Activated CD4-positive, alpha-beta T cell treated with anti-CD3 and anti-CD28 coated beads for 4 hours (primary cell): ENCODE measurements around the gene SLC9A5.

Experiments used
- DNase-seq, 2 donors: peaks; one replicate each; pipeline ENCODE4 v3.0.0-alpha.2; 2020

SLC9A5 gene

DNA sequence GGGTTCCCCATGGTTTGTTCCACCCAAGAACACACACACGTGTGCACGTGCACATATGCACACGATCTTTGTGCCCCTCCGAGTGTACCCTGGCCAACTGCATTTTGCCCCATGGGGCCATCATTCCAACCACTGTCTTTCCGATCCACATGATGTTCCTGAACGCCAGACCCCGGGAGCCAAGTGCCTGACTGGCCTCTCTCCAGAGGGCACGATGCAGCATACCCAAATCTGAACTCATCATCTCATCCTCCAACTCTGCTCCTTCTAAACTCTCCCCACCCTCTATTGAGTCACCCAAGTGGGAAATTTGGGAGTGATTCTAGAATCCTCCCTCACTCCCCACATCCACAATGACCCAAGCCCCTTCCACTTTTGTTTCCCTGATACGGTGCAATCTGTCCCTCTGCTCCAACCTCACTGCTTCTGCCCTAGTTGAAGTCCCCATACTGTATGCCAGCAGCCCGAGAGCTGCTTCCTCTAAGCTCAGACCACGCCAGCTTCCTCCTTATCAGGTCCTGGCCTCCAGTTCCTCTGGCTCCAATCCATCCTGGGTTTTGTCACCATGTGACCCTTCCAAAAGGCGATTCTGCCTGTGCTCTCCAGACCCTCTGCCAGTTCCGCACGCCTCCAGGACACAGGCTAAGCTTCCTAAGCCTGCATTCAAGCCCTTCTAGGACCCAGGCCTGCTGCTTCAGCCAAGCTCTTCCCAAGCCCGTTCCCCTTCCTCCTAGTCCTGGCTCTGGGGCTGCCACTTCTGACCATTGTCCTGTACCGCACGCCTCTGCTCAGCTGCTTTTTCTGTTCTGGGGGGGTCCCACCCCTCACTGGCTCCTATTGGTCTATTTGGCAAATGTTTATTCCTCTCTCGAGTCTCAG is 31.9 kb upstream of the SLC9A5 start:
- DNase-seq = no peak

DNA sequence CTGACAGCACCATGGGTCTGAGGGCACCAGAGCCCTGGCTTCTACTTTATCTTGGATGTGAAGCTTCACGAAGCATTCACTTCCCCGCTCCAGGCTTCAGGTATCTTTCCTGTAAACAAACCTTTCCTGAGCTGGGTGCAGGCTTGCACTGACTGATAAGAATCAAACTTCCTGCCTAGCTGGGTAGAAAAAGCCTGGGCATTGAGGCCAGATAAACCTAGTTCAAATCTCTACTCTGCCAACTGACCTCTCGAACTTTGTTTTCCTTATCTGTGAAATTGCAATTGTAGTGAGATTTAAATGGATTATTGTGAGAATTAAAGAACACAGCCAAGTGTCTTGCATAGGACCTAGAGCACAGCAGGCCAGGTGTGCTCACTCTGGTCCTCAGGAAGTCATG is 24.8 kb upstream of the SLC9A5 start:
- DNase-seq = no peak

DNA sequence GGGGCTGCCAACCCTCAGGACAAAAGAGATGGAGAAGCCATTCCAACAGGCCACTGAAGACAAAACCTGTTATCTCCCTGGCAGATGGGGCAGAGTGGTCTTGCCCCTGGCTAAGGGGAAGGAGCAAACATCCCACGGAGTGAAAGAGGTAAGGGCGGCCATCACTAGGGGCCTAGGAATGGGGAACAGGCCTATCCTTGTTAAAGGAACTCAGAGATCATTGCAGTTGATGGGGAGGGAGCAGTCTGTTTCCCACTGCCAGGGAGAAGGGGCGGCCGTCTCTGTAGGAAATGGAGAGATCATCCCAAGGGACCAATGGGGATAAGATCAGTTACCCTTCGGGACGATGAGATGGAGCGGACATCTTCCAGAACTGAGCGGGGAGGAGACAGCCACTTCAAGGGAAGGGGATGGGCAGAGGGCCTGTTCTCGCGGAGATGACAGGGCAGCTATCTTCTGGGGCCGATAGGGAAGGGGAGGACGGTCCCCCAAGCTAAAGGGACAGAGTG is 22.4 kb upstream of the SLC9A5 start:
- DNase-seq = no peak

DNA sequence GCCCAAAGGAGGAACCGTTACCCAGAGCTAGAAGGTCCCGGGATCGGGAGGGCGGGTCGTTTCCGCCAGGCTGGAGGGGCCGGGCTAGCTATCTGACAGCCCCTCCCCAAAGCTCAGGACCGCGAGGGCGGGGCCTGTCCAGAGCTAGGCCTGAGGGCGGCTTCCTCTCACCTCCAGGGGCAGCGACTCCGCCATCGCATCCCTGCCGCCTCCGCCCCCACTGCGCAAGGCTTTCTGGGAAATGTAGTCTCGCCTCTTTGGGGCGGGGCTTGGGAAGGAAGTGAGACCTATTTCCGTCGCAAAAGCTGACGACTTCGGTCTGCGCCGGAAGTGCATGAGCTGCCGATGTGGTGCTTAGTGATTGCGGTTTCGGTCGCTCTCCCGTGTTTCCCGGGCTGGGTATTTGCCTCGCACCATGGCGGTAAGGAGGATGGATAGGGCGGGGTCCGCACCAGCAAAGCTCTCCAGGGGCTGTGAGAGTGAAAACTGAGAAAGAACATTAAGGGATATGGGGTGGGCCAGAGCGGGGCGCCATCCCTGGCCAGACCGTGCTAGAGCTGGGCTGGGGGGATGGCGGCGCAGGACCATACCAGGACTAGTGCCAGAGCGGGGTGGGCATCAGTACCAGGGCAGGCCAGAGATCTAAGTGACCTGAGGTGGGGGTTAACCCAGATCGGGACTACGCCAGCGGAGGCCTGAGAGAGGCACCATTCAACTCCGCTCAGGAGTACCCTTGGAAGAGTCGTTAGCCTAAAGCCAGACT is 21.8 kb upstream of the SLC9A5 start, which contains the start of gene TMEM208:
TSS of gene TMEM208 (plus strand) at position 327 of the 763 bp plus-strand sequence. CDS start at position 416, 89 bp downstream.
- DNase-seq = peak; percentile 96 to 99

DNA sequence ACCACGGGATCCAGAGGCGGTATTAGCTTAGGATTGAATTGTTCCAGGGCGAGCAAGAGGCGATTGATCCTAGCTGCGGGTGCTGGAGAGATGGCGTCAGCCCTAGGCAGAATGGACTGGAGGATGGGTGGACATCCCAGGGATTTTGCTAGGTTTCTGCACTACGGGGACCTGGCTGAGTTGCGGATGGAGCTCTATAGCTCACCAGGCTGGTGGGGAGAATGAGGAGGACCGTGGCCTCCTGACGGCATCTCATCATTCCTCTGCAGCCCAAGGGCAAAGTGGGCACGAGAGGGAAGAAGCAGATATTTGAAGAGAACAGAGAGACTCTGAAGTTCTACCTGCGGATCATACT is 21.2 kb upstream of the SLC9A5 start:
- DNase-seq = no peak

DNA sequence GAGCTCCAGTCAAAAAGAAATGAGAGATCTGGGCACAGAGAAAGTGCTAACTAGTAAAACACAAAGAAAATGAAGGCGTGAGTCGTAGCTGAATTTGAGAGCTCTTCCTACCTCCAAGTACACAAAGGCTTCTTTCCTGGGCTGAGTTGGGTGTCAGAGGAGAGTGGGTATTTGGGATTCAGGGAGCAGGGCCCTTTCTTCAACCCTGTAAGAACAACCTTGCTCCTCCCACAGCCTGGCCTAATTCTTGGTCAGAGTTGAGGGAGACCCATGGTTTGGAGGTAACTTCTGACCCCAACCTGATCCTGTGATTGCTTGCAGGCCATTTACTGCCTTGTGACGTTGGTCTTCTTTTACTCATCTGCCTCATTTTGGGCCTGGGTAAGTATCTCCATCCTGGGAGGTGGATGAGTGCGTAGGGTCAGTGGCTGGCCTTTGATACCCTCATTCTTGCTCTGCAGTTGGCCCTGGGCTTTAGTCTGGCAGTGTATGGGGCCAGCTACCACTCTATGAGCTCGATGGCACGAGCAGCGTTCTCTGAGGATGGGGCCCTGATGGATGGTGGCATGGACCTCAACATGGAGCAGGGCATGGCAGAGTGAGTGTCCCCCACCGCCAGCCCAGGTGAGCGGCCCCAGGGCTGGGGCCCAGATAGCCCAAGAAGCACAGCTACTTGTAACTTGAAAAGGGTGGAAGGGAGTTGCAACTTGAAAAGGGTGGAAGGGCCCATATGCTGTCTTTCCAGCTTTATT is 20.6 kb upstream of the SLC9A5 start:
- DNase-seq = no peak

DNA sequence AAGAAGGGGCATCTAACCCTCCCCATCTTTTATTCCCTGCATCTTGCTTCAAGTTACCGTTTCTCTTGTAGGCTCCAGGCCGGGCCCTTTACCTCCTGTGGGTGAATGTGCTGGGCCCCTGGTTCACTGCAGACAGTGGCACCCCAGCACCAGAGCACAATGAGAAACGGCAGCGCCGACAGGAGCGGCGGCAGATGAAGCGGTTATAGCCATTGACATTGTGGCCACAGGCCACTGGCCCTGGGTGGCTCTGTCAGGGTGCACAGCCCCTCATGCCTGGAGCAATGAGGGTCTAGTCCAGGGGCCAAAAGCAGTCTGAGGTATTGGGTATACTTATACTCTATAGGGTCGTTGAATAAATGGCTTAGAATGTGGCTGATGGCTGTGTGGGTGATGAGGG is 19.9 kb upstream of the SLC9A5 start:
- no peak for DNase-seq

DNA sequence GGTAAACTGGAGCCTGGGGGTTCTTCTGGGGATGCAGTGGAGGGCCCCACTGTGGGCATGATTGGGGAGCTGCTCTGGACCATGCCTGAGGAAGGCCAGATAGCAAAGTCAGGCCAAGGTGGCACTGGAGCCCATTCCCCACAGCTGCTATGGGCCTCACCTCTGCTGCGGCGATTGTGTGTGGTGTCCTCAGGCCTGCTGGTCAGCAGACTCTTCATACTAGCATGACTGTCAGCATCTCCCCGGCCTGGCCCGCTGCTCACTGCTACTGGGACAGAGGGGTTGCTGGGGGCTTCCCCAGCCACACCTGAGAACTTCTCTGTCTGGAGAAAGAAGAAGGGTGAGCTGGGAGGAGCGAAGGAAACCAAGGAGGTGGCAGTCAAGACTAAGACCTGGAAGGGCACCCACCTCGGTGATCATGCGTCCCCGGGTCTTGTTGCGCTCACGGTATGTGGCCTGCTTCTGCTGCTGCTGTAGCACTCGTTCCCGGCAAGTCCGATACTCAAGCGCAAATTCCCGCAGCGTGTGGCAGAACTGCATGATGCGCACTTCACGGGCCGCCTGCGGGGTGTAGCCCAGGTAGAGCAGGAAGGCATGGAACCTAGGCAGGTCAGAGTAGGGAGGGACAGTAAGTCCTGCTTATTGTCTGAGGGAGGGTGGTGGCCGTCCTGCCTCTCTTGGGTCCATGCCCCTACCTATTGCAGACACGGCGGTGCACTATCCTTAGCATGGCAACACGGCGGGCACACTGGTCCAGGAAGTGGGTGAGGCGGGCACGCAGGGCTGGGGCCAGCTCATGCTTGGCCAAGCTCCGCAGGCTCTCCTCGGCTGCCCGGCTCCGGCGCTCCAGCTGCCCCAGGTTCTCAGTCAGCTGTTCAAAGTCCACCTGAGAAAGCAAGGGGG is 18.6 kb upstream of the SLC9A5 start:
- DNase-seq = no peak

DNA sequence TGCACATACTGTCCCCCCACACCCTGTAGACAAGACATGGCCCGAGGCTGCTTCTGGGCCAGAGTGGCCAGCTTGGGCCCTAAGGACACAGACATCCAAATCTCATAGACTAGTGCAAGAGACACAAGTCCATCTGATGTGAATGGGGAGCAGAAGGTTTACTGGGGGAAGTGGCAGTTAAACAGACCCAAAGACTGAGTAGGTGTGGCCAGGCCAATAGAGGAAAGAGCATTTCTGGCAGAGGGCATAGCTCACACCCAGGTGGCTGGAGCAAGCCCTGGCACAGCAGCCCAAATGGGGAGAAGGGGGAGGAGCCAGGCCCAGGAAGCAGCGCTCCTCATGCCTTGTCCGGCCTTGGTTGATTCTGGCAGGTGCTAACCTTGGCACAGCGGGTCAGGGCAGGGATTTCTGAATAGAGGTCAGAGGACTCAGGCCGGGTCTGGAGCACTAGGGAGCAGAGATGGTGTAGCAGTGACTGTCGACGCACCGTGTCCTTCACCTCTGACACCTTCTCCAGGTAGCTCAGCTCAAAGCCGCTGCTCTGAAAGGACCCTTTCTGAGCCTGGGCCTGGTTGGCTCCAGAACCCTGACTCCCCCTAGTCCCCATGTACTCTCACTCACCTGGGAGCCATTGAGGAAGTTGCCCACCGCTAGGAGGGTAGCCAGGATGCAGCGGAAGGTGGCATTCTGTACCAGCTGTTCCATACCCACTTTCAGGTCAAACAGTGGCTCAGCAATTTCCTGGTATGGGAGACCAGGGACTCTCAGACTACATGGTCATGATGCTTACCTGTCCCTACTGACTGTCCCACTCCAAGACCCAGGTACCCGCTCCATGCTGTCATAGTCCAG is 17.7 kb upstream of the SLC9A5 start:
- DNase-seq = no peak

DNA sequence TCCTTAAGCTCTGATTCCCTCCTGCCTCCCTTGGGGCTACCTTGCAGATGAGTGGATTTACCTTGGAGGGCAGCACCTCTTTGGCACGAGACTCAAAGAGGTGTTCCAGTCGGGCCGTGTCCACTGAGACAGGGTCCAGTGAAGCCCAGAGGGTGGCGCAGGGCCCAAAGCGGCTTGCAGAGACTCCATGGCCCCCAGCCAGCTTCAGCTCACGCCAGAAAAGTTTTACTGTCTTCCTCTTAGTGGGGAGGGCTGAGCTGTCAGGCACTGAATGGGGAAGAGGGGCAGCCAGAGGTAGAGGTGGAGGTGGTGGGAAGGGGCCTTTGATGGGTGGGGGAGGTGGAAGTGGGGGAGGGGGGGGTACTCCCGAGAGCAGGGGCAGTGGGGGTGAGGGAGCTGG is 15.2 kb upstream of the SLC9A5 start:
- DNase-seq = no peak

DNA sequence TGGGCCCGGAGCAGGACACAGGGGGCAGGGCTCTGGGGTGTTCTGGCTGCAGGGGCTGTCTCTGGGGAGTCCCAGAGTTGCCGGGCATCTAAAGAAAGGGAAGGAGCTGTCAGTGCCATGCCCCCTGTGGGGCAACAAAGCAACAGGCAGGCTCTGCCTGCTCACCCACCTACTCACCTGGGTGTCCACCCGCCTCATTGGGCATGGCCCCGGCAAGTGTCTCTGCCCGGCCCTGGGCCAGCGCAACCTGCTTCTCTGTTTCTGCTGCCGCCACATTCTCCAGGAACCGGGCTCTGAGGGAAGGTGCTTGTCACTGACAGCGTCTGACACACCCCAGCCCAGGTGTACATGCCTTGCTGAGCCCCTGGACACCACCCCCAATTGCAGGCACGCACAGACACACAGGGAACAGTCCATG is 14.6 kb upstream of the SLC9A5 start:
- no peak for DNase-seq

DNA sequence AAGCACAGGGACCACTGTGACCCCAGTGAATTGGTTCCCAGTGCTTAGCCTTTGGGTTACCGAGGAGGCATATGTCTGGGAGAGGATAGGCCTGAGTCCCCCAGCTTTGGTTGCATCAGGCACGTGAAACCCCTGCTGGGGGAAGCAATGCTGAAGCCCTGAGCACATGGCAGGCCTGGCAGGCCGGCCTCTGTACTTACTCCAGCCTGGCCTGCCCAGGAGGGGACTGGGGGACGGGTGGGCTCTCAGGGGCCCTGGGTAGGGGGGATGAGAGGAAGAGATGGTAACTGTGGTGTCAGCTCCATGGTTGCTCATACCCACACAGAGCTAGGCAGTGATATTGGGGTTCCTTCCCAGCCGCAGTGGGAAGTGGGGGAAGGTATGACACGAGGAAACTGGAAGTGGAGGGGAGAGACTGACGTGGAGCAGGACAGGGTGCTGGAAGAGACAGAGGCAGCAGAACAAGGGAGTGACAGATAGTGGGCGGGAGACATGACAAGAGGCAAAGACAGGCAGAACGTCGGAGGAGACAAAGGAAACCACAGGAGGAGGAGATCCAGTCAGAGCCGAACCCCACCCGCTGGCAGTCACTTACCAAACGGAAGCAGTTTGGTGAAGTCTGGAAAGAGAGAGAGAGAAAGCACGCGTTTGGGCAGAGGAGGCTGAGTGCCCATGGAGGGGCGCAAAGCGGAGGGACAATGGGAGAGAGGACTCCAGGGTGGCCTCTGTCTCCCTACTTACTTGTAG is 12.8 kb upstream of the SLC9A5 start:
- DNase-seq = peak; percentile 48 to 59

DNA sequence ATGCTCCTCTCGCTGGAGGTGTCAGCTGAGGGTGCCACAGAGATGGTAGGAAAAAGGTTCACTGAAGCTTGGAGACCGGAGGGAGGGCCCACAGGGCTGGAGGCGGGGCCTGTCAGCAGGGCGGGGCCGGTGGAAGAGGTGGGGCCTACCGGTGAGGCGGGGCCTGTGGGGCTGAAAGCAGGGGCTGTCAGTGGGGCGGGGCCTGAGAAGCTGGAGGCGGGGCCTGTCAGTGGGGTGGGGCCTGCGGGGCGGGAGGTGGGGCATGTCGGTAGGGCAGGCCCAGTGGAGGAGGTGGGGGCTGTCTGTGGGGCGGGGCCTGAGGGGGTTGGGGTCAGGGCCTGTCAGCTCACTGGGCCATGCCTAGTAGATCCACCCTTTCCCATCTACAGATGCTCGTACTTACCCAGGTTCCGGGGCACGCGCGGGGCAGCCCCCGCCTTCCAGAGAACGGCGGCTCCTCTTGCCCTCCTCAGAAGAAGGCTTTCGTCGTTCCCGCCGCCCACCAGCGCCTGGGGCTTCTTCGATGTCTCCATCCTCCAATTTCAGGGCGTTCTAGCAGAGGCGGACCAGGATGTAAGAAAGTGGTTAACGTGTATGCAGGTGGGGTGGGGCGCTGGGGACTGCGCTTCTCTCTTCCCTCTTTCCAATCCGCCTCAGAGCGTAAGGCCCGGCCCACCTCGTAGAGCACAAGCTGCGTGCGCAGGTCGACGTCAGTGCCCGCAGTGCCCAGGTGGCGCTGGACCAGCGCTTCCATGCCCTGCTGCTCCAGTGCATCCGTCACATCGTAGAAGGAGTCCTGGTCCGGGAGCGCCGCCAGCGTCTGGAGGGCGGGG is 12.0 kb upstream of the SLC9A5 start:
- DNase-seq = peak; percentile 60 to 71

DNA sequence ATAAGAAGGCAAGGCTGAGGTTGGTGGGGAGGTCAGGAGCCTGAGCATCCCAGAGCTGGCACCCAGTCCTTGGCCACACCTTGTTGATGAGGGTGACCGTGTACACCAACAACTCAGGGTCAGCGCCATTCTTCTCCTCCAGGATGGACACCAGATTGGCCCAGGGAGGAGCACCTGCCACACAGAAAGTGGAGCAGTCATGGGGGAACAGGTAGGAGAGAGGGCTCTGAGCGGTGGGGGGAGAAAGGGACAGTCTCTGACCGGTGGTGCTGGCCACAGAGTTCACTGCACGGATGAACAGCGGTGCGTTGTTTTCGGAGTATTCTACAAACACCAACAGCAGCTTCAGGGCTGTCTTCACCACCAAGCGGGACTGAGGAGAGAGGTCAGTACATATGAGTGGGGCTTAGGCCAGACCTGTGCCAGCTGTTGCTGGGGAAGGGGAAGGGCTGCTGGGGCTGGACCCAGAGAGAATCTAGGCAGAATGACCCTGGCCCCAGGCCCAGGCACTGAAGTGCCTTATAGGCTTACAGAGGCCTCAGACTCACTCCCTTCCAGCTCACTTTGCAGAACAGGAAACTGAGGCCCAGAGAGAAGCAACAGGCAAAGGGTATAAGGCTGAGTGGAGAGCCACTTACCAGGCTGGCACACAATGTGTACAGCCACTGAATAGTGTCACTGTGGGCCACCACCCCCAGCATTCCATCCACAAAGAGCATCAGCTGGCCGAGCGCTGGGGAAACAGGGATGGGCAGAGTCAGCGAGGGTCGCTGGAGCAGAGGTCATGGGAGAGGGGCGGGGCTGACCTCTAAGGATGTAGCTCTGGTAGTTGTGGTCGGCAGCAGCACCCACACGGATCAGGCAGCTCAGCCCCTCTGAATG is 11.1 kb upstream of the SLC9A5 start:
- no peak for DNase-seq

DNA sequence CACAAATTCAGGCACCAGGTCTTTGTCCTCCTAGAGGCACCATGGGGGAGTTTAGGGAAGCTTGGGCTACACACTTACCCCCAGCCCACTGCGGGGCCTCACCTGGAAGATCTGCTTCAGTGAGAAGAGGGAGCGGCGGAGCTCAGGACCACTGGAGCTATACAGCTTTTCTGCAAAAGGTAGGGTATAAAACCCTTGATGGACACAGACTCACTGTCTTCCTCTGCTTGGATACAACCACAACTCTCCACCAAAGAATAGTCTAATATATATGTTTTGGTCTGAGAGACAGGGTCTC is 10.6 kb upstream of the SLC9A5 start:
- DNase-seq = no peak

DNA sequence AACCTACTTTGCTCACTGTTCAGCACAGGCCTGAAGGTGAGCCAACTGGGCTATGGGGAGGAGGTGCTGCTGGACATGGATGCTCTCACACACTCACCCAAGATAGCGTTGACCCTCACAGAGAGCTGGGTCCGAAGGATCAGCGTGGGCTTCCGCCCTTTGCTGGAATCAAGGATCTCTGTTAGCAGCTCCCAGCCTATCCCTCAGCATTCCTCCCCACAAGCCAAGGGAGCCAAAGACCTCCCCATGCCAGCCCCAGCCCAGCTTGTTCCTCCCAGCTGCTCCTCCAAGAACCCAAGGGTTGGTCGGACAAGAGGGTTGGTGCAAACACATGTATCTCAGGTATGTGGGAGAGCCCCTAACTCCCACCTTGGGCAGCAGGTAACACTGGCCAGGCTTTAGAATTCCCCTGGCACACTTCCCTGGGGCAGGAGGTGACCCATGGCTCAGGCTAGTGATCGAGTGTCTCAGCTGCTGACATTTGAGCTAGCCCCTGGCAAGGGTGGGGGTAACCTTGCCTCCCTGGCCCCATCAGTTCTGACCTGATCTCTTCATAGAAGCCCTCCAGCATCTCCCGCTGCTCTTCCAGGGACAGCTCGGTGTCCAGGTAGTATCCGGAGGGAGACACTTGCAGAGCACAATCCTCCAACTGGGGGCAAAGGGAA is 9.8 kb upstream of the SLC9A5 start:
- no peak for DNase-seq

DNA sequence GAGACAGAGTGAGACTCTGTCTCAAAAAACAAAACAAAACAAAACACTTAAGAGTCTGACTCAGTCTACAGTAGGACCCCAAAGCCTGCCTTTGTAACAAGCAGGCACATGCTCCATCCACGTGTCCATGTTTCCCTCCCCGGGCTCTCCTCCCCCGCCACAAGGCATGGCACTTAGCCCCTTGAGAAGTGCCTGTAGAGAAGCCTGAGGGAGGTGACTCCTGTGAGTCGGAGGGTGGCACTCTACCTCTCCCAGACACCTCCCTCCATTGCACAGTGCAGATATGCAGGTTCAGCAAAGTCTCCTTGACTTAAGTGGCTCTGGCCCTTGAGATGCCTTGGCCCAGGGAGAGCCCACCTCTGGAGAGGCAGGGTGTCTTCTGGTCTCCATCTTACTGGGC is 8.3 kb upstream of the SLC9A5 start:
- DNase-seq = no peak
